GM19099 (cell line): ENCODE data around the gene SFSWAP.

Source experiments
- POLR2A ChIP-seq: IDR thresholded peaks from 3 replicates; pipeline ENCODE4 v1.6.1; 2011; ENCODE audit warnings: low read depth; ENCODE audit not compliant: insufficient read length; ENCODE audit errors: extremely low read depth

SFSWAP gene

GRCh38 chr12:131710464-131711457, at the start of gene SFSWAP:
Gene SFSWAP (plus strand): TSS chr12:131711090. CDS start chr12:131711230, 140 bp downstream.
- peak; percentile 89 for TF ChIP-seq POLR2A

DNA sequence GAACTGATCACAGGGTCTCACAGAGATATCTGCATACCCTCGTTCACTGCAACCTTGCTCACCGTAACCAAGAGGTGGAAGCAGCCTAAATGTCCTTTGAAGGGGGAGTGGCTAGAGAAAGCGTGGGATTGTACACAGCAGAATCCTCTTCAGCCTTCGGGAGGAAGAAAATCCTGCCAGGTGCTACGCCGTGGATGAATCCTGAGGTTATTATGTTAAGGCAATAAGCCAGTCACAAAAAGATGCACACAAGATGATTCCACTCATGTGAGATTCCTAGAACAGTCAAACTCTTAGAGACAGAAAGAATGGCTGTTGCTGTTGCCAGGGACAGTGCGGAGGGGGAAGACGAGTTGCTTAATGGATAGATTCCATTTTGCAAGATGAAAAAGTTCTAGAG, 39.6 kb upstream of the SFSWAP start:
- TF ChIP-seq POLR2A = no peak

DNA sequence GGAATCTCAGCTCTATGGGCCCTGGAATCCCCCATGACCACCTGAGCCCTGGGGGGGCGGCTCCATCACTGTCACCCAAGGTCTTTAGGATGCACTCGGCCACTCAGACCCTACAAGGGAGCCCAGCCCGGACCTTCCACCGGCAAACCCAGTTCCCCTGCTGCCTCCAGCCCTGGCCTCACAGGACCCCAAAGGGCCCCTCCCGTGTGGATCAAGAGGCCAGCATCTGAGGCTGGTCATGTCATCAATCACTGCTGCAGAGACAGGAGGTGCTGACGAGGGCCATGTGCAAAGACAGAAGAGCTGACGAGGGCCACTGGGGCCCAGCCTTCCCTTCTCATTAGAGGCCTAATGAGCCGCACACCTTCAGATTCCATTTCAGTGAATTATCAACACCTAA, 39.0 kb upstream of the SFSWAP start:
- no peak for TF ChIP-seq POLR2A

DNA sequence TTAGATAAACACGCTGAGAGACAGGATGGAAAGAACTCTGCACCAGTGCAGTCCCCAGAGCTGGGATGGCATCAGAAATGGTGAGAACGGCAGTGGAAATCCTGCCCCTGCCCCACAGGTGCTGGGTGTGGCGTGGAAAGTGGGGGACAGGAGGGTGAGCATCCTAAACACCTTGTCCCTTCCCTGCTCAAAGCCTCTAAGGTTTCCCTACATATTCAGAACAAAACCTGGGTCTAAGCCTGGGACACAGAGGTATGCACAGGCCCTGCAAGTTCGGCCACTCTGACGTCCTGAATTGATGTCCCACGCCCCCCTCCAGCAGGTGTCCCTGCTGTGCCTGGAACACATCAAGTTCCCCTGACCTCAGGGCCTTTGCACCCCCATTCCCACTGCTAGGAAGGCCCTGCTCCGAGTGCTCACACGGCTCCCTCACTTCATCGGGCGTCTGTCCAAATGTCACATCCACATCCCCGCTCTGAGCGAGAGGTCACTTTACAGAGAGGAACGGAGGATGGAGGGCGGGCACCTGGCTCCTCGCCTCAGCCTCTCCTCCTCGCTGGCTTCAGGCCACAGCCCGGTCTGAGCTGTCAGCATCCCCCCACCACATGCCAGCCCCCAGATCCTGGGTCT, 38.5 kb upstream of the SFSWAP start:
- no peak for TF ChIP-seq POLR2A

DNA sequence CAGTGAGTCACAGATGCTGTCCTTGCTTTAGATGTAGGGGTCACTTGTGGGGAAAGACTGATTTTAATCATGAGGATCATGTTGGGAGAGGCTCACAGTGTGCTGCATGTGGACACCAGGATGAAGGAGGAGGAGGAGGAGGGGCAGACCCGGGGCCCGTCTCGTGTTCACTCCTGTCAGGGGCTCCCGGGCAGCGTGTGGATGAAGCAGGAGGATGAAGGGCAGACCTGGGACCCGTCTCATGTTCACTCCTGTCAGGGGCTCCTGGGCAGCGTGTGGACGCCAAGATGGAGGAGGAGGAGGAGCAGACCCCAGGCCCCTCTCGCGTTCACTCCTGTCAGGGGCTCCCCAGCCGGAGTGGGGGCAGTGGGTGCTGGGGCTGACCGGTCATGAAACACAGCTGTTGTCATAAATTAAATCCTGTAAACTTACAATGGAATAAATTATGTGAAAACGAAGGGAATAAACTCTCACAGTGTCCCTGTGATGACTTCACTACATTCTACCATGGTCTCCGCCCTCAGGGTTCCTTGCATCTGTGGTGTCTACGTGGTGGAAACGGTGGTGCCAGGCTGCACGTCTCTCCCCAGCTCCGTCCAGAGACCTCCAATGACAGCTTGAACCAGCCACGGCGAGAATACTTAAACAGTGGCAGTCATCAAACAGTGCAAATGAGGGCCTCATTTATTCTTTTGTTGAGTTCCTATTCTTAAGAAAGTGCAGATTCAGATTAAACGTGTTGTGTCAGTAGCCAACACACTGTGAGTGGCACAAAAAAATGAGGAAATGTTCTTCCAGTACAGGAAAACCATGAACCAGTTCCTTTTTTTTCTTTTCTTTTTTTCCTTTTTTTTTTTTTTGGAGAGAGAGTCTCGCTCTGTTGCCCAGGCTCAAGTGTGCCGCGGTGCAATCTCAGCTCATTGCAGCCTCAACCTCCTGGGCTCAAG, 37.7 kb upstream of the SFSWAP start:
- no peak for TF ChIP-seq POLR2A

DNA sequence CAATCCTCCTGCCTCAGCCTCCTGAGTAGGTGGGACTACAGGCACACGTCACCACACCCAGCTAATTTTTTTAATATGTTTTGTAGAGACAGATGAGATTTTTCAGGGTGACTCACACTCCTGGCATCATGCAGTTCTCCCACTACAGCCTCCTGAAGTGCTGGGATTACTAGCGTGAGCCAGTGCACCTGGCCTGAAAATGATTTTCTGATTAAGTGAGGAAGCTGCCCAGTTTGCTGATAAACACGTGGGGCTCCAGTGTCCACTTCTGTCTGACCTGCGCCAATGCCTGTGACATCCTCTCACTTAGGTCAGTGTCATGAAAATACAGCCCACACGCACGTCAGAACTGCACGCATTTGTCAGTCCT, 37.0 kb upstream of the SFSWAP start:
- no peak for TF ChIP-seq POLR2A

GRCh38 chr12:131674373-131674772, 36.5 kb upstream of the SFSWAP start:
- no peak for TF ChIP-seq POLR2A

DNA sequence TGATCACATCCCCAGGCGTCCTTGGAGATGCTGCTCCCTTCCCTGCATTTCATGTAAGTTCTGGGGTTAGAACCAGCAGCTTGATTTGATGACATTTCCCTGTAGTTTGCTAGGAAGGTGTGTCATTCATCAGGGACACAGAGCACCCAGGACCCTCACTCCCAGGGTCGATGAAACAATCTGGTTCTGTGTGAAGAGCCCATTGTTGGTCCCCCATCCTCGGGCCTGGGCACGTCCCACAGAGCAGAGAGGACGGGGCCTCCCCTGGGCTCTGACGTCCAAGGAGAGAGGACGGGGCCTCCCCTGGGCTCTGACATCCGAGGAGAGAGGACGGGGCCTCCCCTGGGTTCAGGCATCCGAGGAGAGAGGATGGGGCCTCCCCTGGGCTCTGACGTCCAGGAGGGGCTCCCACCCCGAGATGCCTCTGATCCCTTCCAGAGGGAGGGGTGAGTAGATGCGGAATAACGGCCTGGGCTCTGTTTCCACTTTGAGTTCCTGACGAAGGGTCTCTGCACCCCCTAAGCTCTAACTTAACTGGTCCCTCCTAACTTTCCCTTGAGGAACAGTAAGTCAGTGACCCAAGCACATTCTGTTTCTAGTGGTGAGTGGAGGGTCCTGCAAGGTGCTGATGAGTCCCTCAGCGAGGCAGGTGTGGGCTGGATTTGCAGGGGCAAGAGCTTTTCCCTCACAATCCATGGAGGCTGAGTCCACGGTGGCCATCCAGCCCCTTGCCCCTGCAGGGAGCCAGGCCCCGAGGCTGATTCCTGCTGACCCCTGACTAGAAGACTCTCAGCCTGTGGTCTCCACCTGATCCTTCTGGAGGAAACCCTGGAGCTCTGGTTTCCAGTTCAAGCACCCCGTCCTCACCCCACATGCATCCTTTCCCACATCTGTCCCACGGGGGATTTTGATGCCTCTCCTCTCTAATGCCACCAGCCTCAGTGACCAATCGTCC, 35.5 kb upstream of the SFSWAP start:
- TF ChIP-seq POLR2A = no peak

GRCh38 chr12:131676544-131676943, 34.3 kb upstream of the SFSWAP start:
- no peak for TF ChIP-seq POLR2A

DNA sequence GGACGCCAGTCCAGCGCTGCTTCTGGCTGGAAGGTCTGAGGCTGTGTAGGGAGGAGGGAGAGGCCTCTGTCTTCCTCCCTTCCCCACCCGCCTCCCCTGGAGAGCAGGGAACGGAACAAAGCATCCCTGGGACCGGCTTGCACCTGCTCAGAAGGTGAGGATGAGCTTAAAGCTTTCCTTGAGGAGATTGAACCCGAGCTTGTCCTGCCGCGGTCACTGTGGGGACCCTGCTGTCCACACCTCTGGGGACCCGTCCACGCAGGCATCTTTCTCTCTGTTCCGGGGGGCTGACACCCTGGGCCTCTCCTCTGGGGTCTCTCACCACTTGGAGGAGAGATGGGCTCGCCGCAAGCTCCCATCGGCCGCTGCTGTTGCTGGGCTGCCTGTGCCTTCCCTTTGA, 33.2 kb upstream of the SFSWAP start:
- no peak for TF ChIP-seq POLR2A

DNA sequence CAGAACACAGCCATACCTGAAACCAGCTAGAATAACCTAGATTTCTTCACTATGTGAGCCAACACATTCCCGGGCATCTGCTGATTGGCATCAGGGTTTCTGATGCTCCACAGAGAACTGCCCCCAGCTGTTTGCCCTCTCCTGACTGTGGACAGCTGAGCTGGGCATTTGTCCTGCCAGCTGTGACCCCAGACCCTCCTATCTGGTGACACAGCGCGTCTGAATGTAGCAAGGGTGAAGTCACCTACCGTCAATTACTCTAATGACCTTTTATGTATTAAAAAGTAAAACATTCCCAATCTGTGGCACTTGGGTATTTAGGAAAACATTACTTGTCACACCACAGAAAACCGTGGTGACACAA, 29.7 kb upstream of the SFSWAP start:
- TF ChIP-seq POLR2A = no peak

- no peak for TF ChIP-seq POLR2A
Measured at GRCh38 chr12:131682510-131682895, 28.4 kb upstream of the SFSWAP start.

DNA sequence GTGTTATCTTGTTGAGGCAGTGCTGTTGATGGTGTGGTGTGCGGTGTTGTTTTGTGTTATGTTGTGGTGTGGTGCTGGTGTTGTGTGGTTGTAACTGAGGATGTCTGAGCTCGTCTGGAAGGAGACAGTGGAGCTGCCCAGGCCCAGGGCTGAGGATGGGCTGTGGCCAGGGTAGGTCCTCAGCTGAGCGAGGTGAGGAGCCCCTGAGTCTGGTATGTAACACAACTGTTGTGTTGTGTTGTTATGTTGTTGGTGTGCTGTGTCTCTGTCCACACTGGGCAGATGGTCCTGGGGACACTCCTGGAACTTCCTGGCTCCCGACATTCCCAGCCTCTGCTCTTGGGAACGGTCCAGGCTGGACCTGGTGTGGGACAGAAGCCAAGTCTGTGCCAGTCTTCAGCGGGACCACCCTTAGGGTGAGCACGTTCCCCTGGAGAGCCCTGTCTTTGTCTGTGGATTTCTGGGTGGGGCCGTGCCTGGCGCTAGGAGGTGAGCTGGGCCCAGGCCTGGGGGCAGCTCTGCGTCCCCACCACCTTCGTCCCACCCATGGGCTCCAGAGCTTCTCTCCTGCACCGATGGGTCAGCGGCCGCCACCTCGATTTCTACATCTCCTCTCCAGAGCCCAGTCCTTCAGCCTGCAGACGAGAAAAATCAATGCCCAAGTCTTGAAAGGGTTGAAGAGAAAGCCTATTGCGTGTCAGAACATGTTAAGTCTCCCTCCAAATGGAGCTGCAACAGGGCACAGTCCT, 27.4 kb upstream of the SFSWAP start:
- TF ChIP-seq POLR2A = no peak
